Measurements from ENCODE around the gene ANKRD26. TPM values are rescaled to one million over a fixed set of nuclear protein-coding genes. Genes with fewer than 3 reads are reported as not detected.

The ANKRD26 gene
- total and polyA plus RNA-seq, 8 donors = 1.2 to 46.1 (median 9.0) TPM

DNA sequence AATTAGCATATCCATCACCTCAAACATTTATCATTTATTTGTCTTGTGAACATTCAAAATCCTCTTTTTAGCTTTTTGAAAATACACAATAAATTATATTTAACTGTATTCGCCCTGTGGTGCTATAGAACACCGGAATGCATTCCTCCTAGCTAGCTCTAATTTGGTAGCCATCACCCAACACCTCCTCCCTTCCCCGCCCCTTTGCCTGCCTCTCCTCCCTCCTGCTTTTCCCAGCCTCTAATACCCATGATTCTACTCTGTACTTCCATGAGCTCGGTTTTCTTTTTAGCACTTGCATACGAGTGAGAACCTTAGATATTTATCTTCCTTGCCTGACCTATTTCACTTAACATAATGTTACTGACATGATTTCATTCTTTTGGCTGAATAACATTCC is 80.1 kb downstream of the ANKRD26 start:
- DNase-seq = no peak
- H3K4me1 ChIP-seq = no peaks in the 10 kb centered on the region
- no peak overlapping the region for H3K4me3 ChIP-seq
- H3K36me3 ChIP-seq = peaks cover 0 to 32% (median 22%) of the 10 kb centered on the region in 4 donors
- H3K27ac ChIP-seq = no peak overlapping the region
- 89 to 94% (median 92%) methylated on average over 5 of the region's 5 CpGs for WGBS, 5 donors
- no peaks in the 10 kb centered on the region for H3K9me3 ChIP-seq
- intact Hi-C loops (cut with DNase I; ENCODE audit: low total_unique reads) = no loop called here
- no peak for TF ChIP-seq POLR2AphosphoS5 (IDR thresholded peaks at IDR 0.05)
- H3K27me3 ChIP-seq = no peaks in the 10 kb centered on the region

DNA sequence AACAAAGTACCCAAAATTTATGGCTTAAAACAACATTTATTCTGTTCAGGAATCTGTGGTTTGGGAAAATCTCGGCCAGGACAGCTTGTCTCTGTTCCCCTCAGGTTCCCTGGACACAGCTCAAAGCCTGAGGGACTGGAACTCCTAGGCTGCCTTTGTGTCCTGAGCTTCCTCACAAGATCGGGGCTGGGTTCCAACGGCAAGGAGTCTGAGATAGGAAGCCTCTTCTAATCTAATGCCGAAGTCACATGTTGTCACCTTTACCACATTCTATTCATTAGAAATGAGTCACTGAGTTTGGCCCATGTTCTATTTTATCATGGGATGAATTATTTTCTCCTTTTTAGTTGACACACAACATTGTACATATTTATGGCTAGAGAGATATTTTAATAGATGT is 80.5 kb downstream of the ANKRD26 start:
- intact Hi-C loops (cut with DNase I; ENCODE audit: low total_unique reads) = no loop called here
- TF ChIP-seq, protein P1, sequence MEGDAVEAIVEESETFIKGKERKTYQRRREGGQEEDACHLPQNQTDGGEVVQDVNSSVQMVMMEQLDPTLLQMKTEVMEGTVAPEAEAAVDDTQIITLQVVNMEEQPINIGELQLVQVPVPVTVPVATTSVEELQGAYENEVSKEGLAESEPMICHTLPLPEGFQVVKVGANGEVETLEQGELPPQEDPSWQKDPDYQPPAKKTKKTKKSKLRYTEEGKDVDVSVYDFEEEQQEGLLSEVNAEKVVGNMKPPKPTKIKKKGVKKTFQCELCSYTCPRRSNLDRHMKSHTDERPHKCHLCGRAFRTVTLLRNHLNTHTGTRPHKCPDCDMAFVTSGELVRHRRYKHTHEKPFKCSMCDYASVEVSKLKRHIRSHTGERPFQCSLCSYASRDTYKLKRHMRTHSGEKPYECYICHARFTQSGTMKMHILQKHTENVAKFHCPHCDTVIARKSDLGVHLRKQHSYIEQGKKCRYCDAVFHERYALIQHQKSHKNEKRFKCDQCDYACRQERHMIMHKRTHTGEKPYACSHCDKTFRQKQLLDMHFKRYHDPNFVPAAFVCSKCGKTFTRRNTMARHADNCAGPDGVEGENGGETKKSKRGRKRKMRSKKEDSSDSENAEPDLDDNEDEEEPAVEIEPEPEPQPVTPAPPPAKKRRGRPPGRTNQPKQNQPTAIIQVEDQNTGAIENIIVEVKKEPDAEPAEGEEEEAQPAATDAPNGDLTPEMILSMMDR (IDR thresholded peaks at IDR 0.05) = no peak
- no peak for TF ChIP-seq EP300 (IDR thresholded peaks at IDR 0.05)
- no peak for TF ChIP-seq POLR2AphosphoS5 (IDR thresholded peaks at IDR 0.05)
- TF ChIP-seq POLR2A (IDR thresholded peaks at IDR 0.05) = no peak
- WGBS, 5 donors = 68 to 82% (median 72%) methylated on average over 4 of the region's 4 CpGs
- H3K27ac ChIP-seq = no peak overlapping the region
- H3K4me3 ChIP-seq = no peak overlapping the region
- H3K4me1 ChIP-seq = no peaks in the 10 kb centered on the region
- no peaks in the 10 kb centered on the region for H3K27me3 ChIP-seq
- H3K36me3 ChIP-seq = peaks cover 0 to 30% (median 21%) of the 10 kb centered on the region in 4 donors
- no peak for DNase-seq
- no peaks in the 10 kb centered on the region for H3K9me3 ChIP-seq

DNA sequence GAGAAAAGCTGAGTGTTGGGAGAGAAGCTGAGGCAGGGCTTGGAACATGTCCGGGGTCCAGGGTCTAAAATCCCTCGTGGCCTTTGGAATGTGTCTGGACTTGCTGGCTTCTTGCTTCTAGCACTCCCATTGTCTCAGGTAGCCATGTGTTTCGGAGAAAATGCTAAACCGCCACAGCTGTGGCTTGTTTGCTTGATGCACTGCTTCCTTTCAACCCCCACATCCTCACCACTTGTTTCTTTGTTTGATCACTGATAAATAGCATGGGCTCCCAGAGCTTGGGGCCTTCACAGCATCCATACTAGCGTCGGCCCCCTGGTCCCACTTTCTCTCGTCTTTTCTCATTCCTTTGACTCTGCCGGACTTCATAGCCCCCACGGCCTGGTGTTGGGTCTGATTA is 102.7 kb downstream of the ANKRD26 start:
- intact Hi-C loops (cut with DNase I; ENCODE audit: low total_unique reads) = no loop called here
- TF ChIP-seq POLR2AphosphoS5 (IDR thresholded peaks at IDR 0.05) (no peak), POLR2A (IDR thresholded peaks at IDR 0.05) (no peak), EP300 (IDR thresholded peaks at IDR 0.05) (no peak)
- TF ChIP-seq, protein P1 (IDR thresholded peaks at IDR 0.05) = no peak

DNA sequence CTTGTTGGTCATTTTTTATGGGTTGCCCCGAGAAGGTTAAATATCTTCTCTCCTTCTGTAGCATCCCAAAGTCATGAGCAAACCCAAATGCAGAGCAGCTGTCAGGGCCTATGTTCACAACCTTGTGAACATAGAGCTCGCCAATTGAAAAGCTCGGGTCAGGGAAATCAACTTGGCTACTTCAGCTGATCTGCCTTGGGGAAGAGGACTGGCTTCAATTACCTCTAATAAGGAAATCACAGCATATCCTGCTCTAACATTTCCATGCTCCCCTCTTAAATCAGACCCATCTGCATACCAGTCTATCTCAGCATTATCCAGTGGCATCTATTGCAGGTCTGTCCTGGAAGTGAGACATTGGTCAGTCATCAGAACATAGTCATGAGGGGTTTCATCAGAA is 105.6 kb downstream of the ANKRD26 start:
- peaks cover 0 to 11% (median 2%) of the 10 kb centered on the region in 4 donors for H3K9me3 ChIP-seq
- H3K36me3 ChIP-seq = no peaks in the 10 kb centered on the region
- no peak overlapping the region for H3K4me3 ChIP-seq
- no peaks in the 10 kb centered on the region for H3K4me1 ChIP-seq
- no peaks in the 10 kb centered on the region for H3K27me3 ChIP-seq
- 90 to 99% (median 97%) methylated on average over 3 of the region's 3 CpGs for WGBS, 5 donors
- intact Hi-C loops (cut with DNase I; ENCODE audit: low total_unique reads) = no loop called here
- H3K27ac ChIP-seq = no peak overlapping the region
- no peak for DNase-seq
- TF ChIP-seq EP300 (IDR thresholded peaks at IDR 0.05) (no peak), POLR2A (IDR thresholded peaks at IDR 0.05) (no peak), POLR2AphosphoS5 (IDR thresholded peaks at IDR 0.05) (no peak)
- TF ChIP-seq, protein P1 (IDR thresholded peaks at IDR 0.05) = no peak

More for the DNA sequence above, 102.7 kb downstream of the ANKRD26 start:
- Histone ChIP-seq H3K27ac (no peak overlapping the region), H3K9me3 (peaks cover 0 to 11% (median 2%) of the 10 kb centered on the region in 4 donors), H3K4me3 (no peak overlapping the region), H3K36me3 (peaks cover 0 to 12% (median 9%) of the 10 kb centered on the region in 4 donors), H3K27me3 (no peaks in the 10 kb centered on the region), H3K4me1 (no peaks in the 10 kb centered on the region)
- 92 to 93% (median 93%) methylated on average over 9 of the region's 9 CpGs for WGBS, 5 donors
- DNase-seq = no peak

DNA sequence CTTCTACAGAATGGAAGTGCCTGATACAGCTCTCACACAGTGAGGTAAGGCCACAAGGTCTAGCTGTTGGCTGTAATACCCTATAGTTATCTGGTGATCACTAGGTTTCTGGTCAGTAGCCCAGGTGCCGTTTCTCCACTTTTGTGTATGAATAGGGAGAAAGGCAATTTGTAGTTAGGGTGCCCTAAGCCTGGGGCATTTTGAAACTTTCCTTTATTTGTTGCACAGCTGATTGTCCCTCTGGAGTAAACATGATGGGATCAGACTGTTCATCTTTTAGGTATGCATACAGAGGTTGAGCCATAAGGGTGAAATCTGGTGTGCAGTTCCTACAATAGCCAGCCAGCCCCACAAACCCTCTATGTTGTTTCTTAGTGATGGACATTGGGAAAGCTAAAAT is 112.4 kb downstream of the ANKRD26 start:
- no peak for TF ChIP-seq POLR2AphosphoS5 (IDR thresholded peaks at IDR 0.05)
- TF ChIP-seq, protein P1 (IDR thresholded peaks at IDR 0.05) = no peak
- no peak for TF ChIP-seq EP300 (IDR thresholded peaks at IDR 0.05)
- no peak for TF ChIP-seq POLR2A (IDR thresholded peaks at IDR 0.05)
- intact Hi-C loops (cut with DNase I; ENCODE audit: low total_unique reads) = no loop called here
- 40 to 83% (median 67%) methylated on average over 1 of the region's 1 CpG for WGBS, 5 donors
- H3K4me3 ChIP-seq = no peak overlapping the region
- no peaks in the 10 kb centered on the region for H3K9me3 ChIP-seq
- no peaks in the 10 kb centered on the region for H3K27me3 ChIP-seq
- H3K4me1 ChIP-seq = no peaks in the 10 kb centered on the region
- no peak for DNase-seq
- H3K27ac ChIP-seq = no peak overlapping the region
- no peaks in the 10 kb centered on the region for H3K36me3 ChIP-seq
